T-cell (primary cell): Measurements from ENCODE around the gene TCEA2. TPM values are rescaled to one million over a fixed set of nuclear protein-coding genes. Genes with fewer than 3 reads are reported as not detected.

Source experiments
- ATAC-seq, 4 experiments: fragments of 200-7000 bp in 3 of 4; fragments of 150-1000 bp in 1 of 4; cut with Tn5 transposase; replicated peaks in 1 of 4; 1 replicate in 3 of 4; 2 replicates in 1 of 4; pipeline ENCODE4 v1.10.0; 2021; ENCODE audit warnings: moderate library complexity in 3 of 4, mild to moderate bottlenecking in 2 of 4, moderate number of reproducible peaks in 1 of 4
- CTCF ChIA-PET, 2 donors: fragments of 300-600 bp; sonication (Branson Sonifier 250); formaldehyde crosslinking; loops; one replicate each; lab custom pipeline; 2022; ENCODE audit warnings: antibody characterized with exemption in 2 of 2; lab: Charles Lee
- POLR2A ChIA-PET, 2 donors: fragments of 300-600 bp; sonication (Branson Sonifier 250); formaldehyde crosslinking; loops; one replicate each; lab custom pipeline; 2022; ENCODE audit warnings: antibody characterized with exemption in 2 of 2; lab: Charles Lee
- DNase-seq, 35 experiments: peaks; one replicate each; pipeline versions ENCODE4 v3.0.0 to v3.0.0-alpha.2; 2013 to 2023
- H3K27ac ChIP-seq: one replicate; pipeline ENCODE4 v1.5.1; 2013; ENCODE audit warnings: low read length
- H3K27me3 ChIP-seq, 2 experiments: replicated peaks in 1 of 2; 1 replicate in 1 of 2; 2 replicates in 1 of 2; pipeline versions ENCODE4 v1.6.1 to v1.7.0; 2013; ENCODE audit warnings: low read length in 1 of 2, mixed read lengths in 1 of 2; ENCODE audit not compliant: control insufficient read depth in 2 of 2, insufficient read depth in 2 of 2; ENCODE audit errors: extremely low read depth in 1 of 2
- H3K36me3 ChIP-seq, 2 donors: 1 replicate in 1 of 2; 2 replicates in 1 of 2; pipeline versions ENCODE4 v1.6.1 to v1.7.0; 2013; ENCODE audit warnings: low read length in 1 of 2; ENCODE audit not compliant: control insufficient read depth in 2 of 2, insufficient read depth in 1 of 2; ENCODE audit errors: extremely low read depth in 1 of 2
- H3K4me1 ChIP-seq, 2 experiments: 1 replicate in 1 of 2; 2 replicates in 1 of 2; pipeline versions ENCODE4 v1.6.1 to v1.7.0; 2013; ENCODE audit warnings: low read length in 2 of 2, mixed read lengths in 1 of 2; ENCODE audit not compliant: insufficient read depth in 2 of 2, control insufficient read depth in 1 of 2; ENCODE audit errors: extremely low read depth in 1 of 2
- H3K4me3 ChIP-seq, 2 donors: 1 replicate in 1 of 2; 2 replicates in 1 of 2; pipeline versions ENCODE4 v1.5.1 to v1.7.0; 2013; ENCODE audit warnings: mild to moderate bottlenecking in 2 of 2, low read length in 1 of 2, moderate library complexity in 1 of 2; ENCODE audit not compliant: control insufficient read depth in 1 of 2; ENCODE audit errors: extremely low read depth in 1 of 2
- H3K9me3 ChIP-seq: 2 replicates; pipeline ENCODE4 v1.7.0; 2013
- H3K27ac Mint-ChIP-seq, 2 donors: one replicate each; pipeline ENCODE4 v1.8.0; 2020 to 2021; ENCODE audit warnings: mild to moderate bottlenecking in 2 of 2, mixed read lengths in 2 of 2
- H3K27me3 Mint-ChIP-seq, 2 donors: one replicate each; pipeline ENCODE4 v1.8.0; 2021 to 2022; ENCODE audit warnings: mixed read lengths in 2 of 2
- H3K36me3 Mint-ChIP-seq: one replicate; pipeline ENCODE4 v1.8.0; 2021; ENCODE audit warnings: mixed read lengths
- H3K4me1 Mint-ChIP-seq, 3 donors: one replicate each; pipeline ENCODE4 v1.8.0; 2020 to 2022; ENCODE audit warnings: mixed read lengths in 3 of 3, mild to moderate bottlenecking in 1 of 3
- H3K4me3 Mint-ChIP-seq, 3 donors: one replicate each; pipeline ENCODE4 v1.8.0; 2020 to 2022; ENCODE audit warnings: mild to moderate bottlenecking in 3 of 3, mixed read lengths in 3 of 3, moderate library complexity in 3 of 3
- H3K9me3 Mint-ChIP-seq, 3 donors: one replicate each; pipeline ENCODE4 v1.8.0; 2020 to 2022; ENCODE audit warnings: mixed read lengths in 3 of 3
- WGBS: methylation state at CpG from one replicate; pipeline ENCODE4 v1.1.5; 2013; ENCODE audit warnings: missing lambda C conversion rate; ENCODE audit not compliant: insufficient coverage; 5-methylcytosine and 5-hydroxymethylcytosine counted together
- total RNA-seq, 35 experiments: library from RNA in 6 of 35; stranded (reverse) in 6 of 35; fragments of 120-200 nt in 1 of 35; gene quantifications; one replicate each; pipeline versions ENCODE4 v1.2.1 to v1.2.4 and lab custom pipeline; 2013 to 2026

Gene TCEA2
- total RNA-seq, 5 donors from 2014 or later (not counting 1 experiment from before 2014, with no cell fraction given): 25.8 to 49.7 (median 40.1) TPM

DNA sequence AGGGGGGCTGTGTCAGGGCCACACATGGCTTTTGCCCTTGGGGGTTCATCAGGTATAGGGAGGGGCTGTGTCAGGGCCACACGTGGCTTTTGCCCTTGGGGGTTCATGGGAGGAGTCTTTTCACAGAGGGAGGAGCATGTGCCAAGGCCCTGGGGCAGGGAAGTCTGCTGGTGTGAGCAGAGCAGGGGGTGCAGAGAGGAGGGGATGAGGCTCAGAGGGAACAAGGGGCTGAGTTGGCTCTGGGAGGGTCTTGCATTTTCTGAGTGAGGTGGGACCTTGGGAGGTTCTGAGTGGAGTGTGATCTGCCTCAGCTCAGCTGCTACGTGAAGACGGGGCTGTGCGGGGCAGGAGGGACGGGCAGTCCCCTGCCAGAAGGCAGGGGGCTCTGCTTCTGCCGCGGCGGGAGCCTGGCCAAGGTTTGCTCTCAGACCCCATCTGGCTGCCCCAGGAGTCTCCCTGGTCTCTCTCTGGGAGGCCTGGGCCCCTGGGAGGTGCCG, 7.6 kb upstream of the TCEA2 start:
- no peaks in the 10 kb centered on the region for H3K9me3 Mint-ChIP-seq
- ChIA-PET CTCF (interaction anchor here in 1 of 2 donors (1.2 kb wide), 1 partner anchor 17 kb away, joined by 5 read pairs; no protein-coding TSS in a partner anchor), POLR2A (no interaction called here)
- WGBS: 97% methylated on average over 7 of the region's 9 CpGs
- Histone ChIP-seq H3K4me1 (peaks cover 0 to 30% of the 10 kb centered on the region in 2 experiments), H3K27ac (no peak overlapping the region), H3K4me3 (no peak overlapping the region), H3K27me3 (peaks cover 0 to 75% of the 10 kb centered on the region in 2 experiments), H3K9me3 (no peaks in the 10 kb centered on the region), H3K36me3 (no peaks in the 10 kb centered on the region)
- H3K27ac Mint-ChIP-seq: no peak overlapping the region
- H3K4me1 Mint-ChIP-seq: peaks cover 11 to 27% (median 13%) of the 10 kb centered on the region in 3 donors
- H3K36me3 Mint-ChIP-seq: no peaks in the 10 kb centered on the region
- DNase-seq: no peak
- no peak overlapping the region for H3K4me3 Mint-ChIP-seq
- peaks cover 6 to 34% of the 10 kb centered on the region in 2 donors for H3K27me3 Mint-ChIP-seq
- no peak for ATAC-seq

- Histone ChIP-seq H3K4me1 (peaks cover 0 to 26% of the 10 kb centered on the region in 2 experiments), H3K9me3 (no peaks in the 10 kb centered on the region), H3K27ac (no peak overlapping the region), H3K4me3 (no peak overlapping the region), H3K27me3 (peaks cover 0 to 69% of the 10 kb centered on the region in 2 experiments), H3K36me3 (no peaks in the 10 kb centered on the region)
- ATAC-seq (no peak), DNase-seq (no peak)
- CTCF ChIA-PET: interaction anchor here in 1 of 2 donors (0.6 kb wide), 1 partner anchor 518 kb away, joined by 3 read pairs; no protein-coding TSS in a partner anchor
- POLR2A ChIA-PET: no interaction called here
- Mint-ChIP-seq H3K4me1 (peaks cover 11 to 25% (median 13%) of the 10 kb centered on the region in 3 donors), H3K27ac (no peak overlapping the region), H3K4me3 (no peak overlapping the region), H3K27me3 (peaks cover 6 to 28% of the 10 kb centered on the region in 2 donors), H3K9me3 (no peaks in the 10 kb centered on the region), H3K36me3 (no peaks in the 10 kb centered on the region)
- 69% methylated on average over 15 of the region's 22 CpGs for WGBS
Measured at GRCh38 chr20:64055893-64056638, 6.9 kb upstream of the TCEA2 start.

GRCh38 chr20:64056639-64056888, 6.4 kb upstream of the TCEA2 start:
- Mint-ChIP-seq H3K9me3 (no peaks in the 10 kb centered on the region), H3K36me3 (no peaks in the 10 kb centered on the region), H3K27me3 (peaks cover 6 to 27% of the 10 kb centered on the region in 2 donors), H3K4me3 (no peak overlapping the region), H3K27ac (no peak overlapping the region), H3K4me1 (peaks cover 11 to 25% (median 13%) of the 10 kb centered on the region in 3 donors)
- no peak for DNase-seq
- no peak overlapping the region for H3K4me3 ChIP-seq
- ATAC-seq: no peak
- peaks cover 0 to 26% of the 10 kb centered on the region in 2 experiments for H3K4me1 ChIP-seq
- ChIA-PET POLR2A (no interaction called here), CTCF (interaction anchor here in 1 of 2 donors (0.6 kb wide), 1 partner anchor 518 kb away, joined by 3 read pairs; no protein-coding TSS in a partner anchor)
- peaks cover 0 to 64% of the 10 kb centered on the region in 2 experiments for H3K27me3 ChIP-seq
- no peaks in the 10 kb centered on the region for H3K36me3 ChIP-seq
- H3K9me3 ChIP-seq: no peaks in the 10 kb centered on the region
- no peak overlapping the region for H3K27ac ChIP-seq
- 66% methylated on average over 7 of the region's 7 CpGs for WGBS

DNA sequence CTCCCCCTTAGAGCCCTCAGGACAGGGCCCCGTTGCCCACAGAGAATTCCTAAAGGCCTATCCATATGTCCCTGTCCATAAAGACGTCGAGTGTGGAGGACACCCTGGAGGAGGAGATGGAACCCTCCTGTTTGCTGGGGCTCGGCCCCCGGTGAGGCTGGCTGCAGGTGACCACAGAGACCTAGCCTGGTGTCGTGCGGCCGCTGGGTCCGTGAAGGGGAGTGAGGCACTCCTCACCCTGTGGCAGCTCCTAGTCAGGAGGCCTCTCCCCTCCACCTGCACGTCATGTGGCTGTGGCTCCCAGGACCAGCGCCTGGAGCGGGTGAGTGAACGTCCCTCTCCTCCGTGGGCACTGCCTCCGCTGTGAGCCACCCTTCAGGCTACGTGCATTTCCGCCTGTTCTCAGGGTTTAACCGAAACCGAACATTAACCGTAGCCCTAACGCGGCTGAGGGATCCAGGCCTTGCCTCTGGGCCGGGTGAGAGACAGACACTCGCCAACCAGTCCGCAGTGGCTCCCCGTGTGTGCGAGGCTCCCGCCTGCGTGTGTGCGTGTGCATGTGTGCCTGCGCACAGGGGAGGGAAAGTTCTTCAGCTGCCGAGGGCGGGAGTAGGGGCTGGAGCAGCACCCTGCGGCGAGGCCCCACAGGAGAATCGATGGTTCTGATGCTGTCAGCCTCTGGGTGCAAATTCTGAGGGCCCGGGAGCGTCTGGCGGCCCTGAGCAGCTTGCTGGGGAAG, 5.9 kb upstream of the TCEA2 start:
- H3K4me3 ChIP-seq: peak overlapping the region; percentile 31 to 39
- H3K27me3 ChIP-seq: peaks cover 0 to 59% of the 10 kb centered on the region in 2 experiments
- DNase-seq: peak in 1 of 35 experiments; percentile 36
- Mint-ChIP-seq H3K4me3 (peak overlapping the region; percentile 55 to 71 (median 64)), H3K4me1 (peaks cover 11 to 25% (median 13%) of the 10 kb centered on the region in 3 donors), H3K36me3 (no peaks in the 10 kb centered on the region), H3K27me3 (peaks cover 6 to 23% of the 10 kb centered on the region in 2 donors), H3K9me3 (no peaks in the 10 kb centered on the region), H3K27ac (peak overlapping the region in 1 of 2 donors; percentile 27)
- peak; percentile 27 to 58 (median 42) for ATAC-seq
- H3K36me3 ChIP-seq: no peaks in the 10 kb centered on the region
- peaks cover 0 to 26% of the 10 kb centered on the region in 2 experiments for H3K4me1 ChIP-seq
- POLR2A ChIA-PET: no interaction called here
- H3K9me3 ChIP-seq: no peaks in the 10 kb centered on the region
- H3K27ac ChIP-seq: no peak overlapping the region
- 66% methylated on average over 38 of the region's 39 CpGs for WGBS
- CTCF ChIA-PET: interaction anchor here (0.6 kb wide), 2 partner anchors 351 to 519 kb away, joined by 3 read pairs; no protein-coding TSS in a partner anchor

DNA sequence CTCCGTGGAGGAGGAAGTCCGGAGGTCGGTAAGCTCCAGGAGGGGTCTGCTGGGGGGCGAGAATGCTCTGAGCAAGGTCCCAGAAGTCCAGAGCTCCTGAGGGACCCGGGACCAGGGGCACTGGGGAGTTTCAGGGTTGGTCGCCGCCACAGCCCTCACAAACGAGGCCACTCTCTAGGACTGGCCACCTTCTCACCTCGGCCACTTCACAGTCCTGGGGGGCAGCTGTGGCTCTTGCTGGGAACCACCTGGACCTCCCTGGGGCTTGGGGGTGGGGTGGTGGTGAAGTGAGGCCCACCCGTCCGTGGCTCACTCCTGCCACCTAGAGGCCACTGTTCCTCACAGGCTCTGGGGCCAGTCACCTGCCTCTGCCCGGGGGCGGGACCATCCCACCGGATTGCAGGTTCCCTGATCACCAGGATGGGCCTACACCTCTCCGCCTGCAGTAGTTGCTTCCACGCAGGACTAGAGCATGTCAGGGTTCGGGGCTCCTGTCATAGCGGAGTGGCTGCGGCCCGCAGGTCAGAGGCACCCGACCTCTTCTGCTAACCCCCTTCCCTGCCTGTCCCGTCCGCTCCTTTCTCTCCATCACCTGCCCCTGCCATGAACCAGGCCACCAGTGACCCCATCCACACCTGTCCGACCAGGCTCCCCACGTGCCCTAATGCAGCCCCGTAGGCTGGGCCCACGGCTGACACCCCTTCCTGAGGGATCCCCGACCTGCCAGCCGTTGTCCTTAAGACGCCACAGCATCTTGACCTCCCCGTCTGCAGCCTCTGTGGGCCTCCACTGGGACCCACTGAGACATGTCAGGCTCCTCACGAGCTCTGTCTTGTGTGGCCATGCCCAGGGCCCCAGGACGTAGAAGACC, 5.1 kb upstream of the TCEA2 start:
- peak overlapping the region; percentile 55 to 71 (median 64) for H3K4me3 Mint-ChIP-seq
- peak; percentile 34 to 86 (median 70) for DNase-seq
- H3K36me3 ChIP-seq: no peaks in the 10 kb centered on the region
- no peak overlapping the region for H3K27ac ChIP-seq
- no peaks in the 10 kb centered on the region for H3K9me3 ChIP-seq
- H3K27ac Mint-ChIP-seq: no peak overlapping the region
- H3K27me3 ChIP-seq: peaks cover 0 to 51% of the 10 kb centered on the region in 2 experiments
- 38% methylated on average over 28 of the region's 33 CpGs for WGBS
- H3K4me3 ChIP-seq: peak overlapping the region; percentile 31 to 39
- H3K9me3 Mint-ChIP-seq: no peaks in the 10 kb centered on the region
- H3K27me3 Mint-ChIP-seq: peaks cover 6 to 19% of the 10 kb centered on the region in 2 donors
- ChIA-PET CTCF (interaction anchor here in 1 of 2 donors (0.6 to 1.2 kb wide), 2 partner anchors 18 to 352 kb away, joined by 3 read pairs; no protein-coding TSS in a partner anchor), POLR2A (no interaction called here)
- peaks cover 0 to 34% of the 10 kb centered on the region in 2 experiments for H3K4me1 ChIP-seq
- peak; percentile 79 to 84 (median 82) for ATAC-seq
- peaks cover 11 to 25% (median 13%) of the 10 kb centered on the region in 3 donors for H3K4me1 Mint-ChIP-seq
- H3K36me3 Mint-ChIP-seq: no peaks in the 10 kb centered on the region
